ENCODE results near the gene ZC3H15.

The ZC3H15 gene

DNA sequence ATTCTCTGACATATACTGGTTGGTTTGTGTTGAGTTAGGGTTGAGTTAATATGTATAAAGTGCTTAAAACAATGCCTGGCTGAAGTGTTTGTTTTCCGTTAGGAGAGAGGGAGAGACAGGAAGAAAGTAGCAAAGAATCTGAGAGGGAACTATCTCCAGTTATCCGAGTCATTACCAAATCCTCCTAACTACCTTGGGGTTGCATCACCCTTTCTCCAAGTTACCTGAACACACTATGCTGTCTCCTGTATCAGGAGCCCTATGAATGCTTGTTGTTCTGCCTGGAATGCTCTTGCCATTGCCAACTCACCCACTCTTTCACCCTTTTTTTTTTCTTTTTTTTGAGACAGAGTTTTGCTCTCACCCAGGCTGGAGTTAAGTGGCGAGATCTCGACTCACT lies 55.9 kb downstream of the ZC3H15 start:
- no peak for DNase-seq (ENCODE audit: low read depth, low spot score)

DNA sequence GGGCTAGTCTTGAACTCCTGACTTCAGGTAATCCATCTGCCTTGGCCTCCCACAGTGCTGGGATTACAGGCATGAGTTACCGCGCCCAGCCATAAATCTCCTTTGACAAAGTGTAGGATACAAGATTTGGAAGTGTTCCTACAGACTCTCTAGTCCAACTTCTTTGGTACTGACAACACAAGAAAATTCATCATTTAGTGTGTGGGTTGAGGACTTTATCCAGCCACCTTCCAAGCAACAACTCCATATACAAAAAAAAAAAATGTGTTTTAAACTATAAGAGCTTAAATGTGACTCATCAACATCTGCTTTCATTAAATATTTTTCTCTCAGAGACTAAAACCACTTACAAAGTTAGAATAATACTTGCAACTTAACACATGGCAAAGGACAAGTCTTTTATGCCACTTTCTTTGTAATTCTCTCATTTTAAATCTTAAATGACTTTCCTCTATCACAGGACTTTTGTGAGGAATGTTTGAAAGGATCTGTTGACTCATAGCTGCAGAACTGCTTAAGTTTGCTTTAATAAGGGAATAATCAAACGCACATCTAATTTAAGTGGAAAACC lies 57.6 kb downstream of the ZC3H15 start:
- peak; percentile 9 for DNase-seq (ENCODE audit: low read depth, low spot score)

DNA sequence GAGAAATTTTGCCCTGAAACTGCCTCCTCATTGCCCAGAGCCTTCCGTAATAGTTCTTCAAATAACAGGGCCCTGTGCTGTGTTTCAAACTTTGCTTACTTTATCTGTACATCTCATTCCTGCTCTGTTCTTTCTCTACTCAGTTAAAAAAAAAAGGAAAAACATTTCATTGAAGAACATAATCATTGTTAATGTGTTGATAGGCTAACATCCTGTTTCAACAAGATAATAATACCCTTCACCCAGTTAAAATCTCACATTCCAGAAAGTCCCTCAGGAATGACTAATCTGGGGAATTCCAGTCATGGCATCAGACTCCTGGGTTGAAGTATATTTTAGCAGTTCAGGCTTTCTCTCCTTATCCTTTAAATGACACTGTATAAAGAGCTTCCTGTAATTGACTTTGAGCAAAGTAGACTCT lies 58.2 kb downstream of the ZC3H15 start:
- peak; percentile 19 for DNase-seq (ENCODE audit: low read depth, low spot score)

DNA sequence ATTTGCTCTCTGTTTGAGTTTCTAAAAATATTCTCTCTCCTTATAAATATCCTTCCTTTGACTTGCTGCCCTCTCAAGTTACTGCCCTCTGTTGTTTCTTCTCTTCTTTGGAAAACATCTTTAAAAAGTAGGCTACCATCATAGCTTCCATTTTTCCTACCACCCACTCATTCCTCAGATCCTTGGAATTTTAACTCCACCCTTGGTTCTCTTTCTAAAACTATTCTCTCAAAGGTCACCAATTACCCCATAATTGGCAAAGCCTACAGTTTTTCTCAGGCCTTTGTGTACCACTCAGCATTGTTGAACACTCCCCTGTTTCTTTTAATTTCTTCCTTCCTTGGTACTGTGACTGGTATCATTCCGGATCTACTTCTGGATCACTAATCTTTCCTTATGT lies 60.8 kb downstream of the ZC3H15 start:
- DNase-seq (ENCODE audit: low read depth, low spot score): no peak

DNA sequence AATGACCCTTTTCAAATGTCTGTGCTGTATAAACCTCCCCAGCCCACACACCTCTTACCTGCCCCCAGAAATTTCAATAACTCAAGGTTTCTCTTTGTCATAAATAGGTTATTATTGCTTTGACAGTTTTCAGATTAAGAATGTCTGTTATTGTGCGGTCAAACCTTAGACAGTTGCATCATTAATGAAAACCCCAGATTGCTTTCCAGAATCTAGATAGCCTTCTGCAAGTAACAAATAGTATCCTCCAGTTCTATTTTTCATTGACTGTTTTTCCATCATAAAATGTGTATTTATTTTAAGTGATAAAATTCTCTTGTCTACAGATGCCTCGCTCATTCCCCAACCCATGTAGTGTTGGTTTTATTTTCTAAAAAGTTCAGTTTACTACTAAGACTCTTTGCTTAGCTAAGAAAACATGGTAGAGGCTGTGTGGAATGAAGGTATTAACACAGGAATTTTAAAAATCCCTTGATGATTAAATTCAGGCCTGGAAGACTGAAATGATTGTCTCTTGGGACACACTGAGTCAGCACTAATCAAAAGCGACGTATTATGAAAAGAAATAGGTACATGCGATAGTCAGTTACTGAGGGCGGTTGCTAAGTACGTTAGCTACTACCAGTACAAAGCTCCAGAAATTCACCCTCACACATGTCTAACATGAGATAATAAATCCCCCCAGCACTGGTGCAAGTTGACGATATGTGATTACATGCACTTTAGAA lies 65.4 kb downstream of the ZC3H15 start:
- no peak for DNase-seq (ENCODE audit: low read depth, low spot score)

DNA sequence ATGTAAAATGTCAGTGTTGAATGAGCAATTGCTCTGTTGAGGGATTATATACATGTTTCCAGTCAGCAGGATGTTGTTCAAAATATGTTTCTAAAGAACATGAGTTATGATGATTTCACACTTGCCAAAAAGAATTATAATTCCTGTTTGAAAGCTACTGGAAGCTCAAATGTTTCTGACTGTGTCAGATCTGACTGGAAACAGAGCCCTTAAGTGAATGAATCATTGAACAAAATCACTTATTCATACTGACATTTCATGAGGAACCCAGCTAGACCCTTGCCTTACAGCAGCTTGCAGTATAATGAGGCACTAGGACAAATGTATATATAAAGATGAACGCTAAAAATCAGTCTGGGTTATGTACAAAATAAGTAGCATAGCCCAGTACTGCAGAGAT lies 68.4 kb downstream of the ZC3H15 start:
- no peak for DNase-seq (ENCODE audit: low read depth, low spot score)

DNA sequence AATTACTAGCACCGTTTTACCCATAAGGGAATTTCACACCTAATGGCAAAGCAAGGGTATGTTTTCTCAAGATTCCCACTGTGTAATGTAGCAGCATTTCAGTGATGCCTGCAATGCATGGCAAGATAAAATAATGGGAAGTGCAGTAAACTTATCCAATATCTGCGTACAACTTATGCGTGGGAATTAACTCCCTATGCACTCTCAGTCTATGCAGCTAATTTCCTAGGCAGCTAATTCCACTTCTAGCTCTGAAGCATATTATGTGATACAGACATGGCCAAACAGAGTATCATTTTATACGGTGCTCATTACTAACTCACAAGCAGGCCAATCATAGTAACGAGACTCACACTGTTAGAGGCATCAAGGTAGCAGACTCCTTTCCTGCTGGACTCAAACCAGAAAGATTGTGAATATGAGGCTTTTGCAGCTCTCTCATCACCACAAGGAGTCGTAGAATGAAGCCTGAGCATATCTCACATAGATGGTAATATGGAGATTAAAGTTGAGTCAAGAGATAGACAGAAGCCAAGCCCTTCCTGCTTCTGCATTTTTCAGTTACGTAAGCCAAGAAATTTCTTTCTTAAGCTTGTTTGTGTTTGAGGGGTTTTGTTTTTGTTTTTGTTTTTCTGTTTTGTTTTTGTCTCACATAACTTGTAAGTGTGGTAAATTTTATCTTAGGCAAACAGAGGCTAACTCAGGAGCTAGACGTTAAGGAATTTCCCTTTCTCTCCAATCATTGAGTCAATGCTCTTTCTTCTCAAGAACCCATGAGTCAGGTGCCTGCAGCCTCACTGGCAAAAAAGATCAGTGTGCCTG lies 69.0 kb downstream of the ZC3H15 start:
- DNase-seq (ENCODE audit: low read depth, low spot score): no peak

DNA sequence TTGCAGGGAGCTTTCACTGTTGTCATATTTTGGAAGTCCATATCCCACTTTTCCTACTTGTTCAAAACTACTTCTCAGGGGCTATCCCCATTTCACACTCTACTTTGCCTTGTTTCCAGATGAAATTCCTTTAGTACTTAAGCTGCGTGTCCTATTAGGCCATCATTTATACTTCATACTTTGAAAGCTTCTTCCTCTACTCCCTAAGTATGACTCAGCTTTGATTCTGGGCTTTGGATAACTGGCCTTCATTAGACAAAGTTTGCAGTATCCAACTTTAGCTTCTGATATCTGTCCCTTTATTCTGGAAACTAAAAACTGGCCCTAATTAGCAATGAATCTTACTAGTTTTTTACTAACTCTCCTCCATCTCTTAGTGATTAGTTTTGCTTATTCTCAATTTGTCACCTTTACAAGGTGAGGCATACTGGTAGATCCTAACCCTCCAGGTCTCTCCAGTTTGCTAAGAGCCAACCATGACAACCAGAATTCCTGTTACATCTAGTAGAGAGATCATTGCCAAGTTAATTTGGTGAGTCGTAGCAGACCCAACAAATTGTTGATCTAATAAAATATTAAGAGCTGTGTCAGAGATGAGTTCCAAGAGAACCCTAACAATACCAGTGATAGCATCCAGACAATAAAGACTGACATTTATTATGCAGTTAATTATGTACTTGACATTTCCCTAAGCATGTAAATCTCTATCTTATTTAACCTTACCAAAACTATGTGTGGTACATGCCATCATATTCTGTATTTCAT lies 72.6 kb downstream of the ZC3H15 start:
- DNase-seq (ENCODE audit: low read depth, low spot score): no peak
